Measurements from ENCODE around the gene SHOX. TPM values are rescaled to one million over a fixed set of nuclear protein-coding genes. Genes with fewer than 3 reads are reported as not detected.

The SHOX gene
- total RNA-seq, 1 donor from 2014 or later: not detected

Other genes starting within 250 kb of the SHOX start
- 24.6 TPM for gene PPP2R3B, start 243.9 kb upstream of the SHOX start, total RNA-seq

Data from skin of body (tissue), 1 donor.